GM12878 (cell line): ENCODE data around the gene PRKN. TPM values are rescaled to one million over a fixed set of nuclear protein-coding genes. Genes with fewer than 3 reads are reported as not detected.

Experiments used
- ATAC-seq: fragments of 200-7000 bp; cut with Tn5 transposase; 3 replicates; pipeline ENCODE4 v1.9.1; 2020; ENCODE audit warnings: mild to moderate bottlenecking, moderate library complexity
- BruUV-seq: library from RNA; stranded (reverse); fragments of 400-500 nt; replicated peaks from 2 replicates; lab custom pipeline; 2021; lab: Mats Ljungman, UMichigan
- CTCF ChIA-PET: fragments of 300-600 bp; sonication (Branson Sonifier 250); formaldehyde crosslinking; extraction: SDS; loops from one replicate; lab custom pipeline; 2021; ENCODE audit warnings: inconsistent platforms; lab: Yijun Ruan, JAX
- POLR2A ChIA-PET: fragments of 350-600 bp; formaldehyde crosslinking; extraction: SDS; loops from one replicate; lab custom pipeline; 2021; ENCODE audit warnings: inconsistent platforms; lab: Charles Lee
- RAD21 ChIA-PET: fragments of 300-600 bp; sonication (Branson Sonifier 250); formaldehyde crosslinking; loops from one replicate; lab custom pipeline; 2023; ENCODE audit warnings: antibody characterized with exemption; ENCODE audit not compliant: unreplicated experiment; lab: Charles Lee
- SMC1A ChIA-PET: fragments of 300-600 bp; sonication (Branson Sonifier 250); formaldehyde crosslinking; loops from one replicate; lab custom pipeline; 2023; ENCODE audit not compliant: unreplicated experiment, uncharacterized antibody; lab: Charles Lee
- DNase-seq: peaks from one replicate; pipeline ENCODE4 v3.0.0-alpha.2; 2011; ENCODE audit warnings: low read depth, low spot score
- FAIRE-seq: peaks from 3 replicates; lab custom pipeline; 2011; peaks lifted over from hg19 to GRCh38; lab: Jason Lieb, UNC
- H2AFZ ChIP-seq: 2 replicates; pipeline ENCODE4 v1.6.0; 2011; ENCODE audit warnings: low read depth, low read length, control low read depth; ENCODE audit not compliant: control insufficient read depth
- H3K27ac ChIP-seq: 2 replicates; pipeline ENCODE4 v1.5.1; 2011; ENCODE audit warnings: control low read depth; ENCODE audit not compliant: control insufficient read depth, insufficient read depth
- H3K27me3 ChIP-seq, 2 experiments: replicated peaks in 1 of 2; 2 replicates each; pipeline versions ENCODE4 v1.6.0 to v1.6.1; 2011; ENCODE audit warnings: low read length in 1 of 2; ENCODE audit not compliant: control insufficient read depth in 2 of 2, insufficient read depth in 2 of 2
- H3K36me3 ChIP-seq, 2 experiments: 2 replicates each; pipeline ENCODE4 v1.5.1; 2011; ENCODE audit warnings: low read length in 1 of 2; ENCODE audit not compliant: control insufficient read depth in 2 of 2, insufficient read depth in 2 of 2
- H3K4me1 ChIP-seq: 2 replicates; pipeline ENCODE4 v1.6.1; 2011; ENCODE audit warnings: mild to moderate bottlenecking, low read length, moderate library complexity, mixed read lengths; ENCODE audit not compliant: control insufficient read depth, insufficient read depth
- H3K4me2 ChIP-seq: 2 replicates; pipeline ENCODE4 v1.6.0; 2011; ENCODE audit warnings: control low read depth; ENCODE audit not compliant: control insufficient read depth, insufficient read depth
- H3K4me3 ChIP-seq: fragments of 200-600 bp; sonication (generic); 2 replicates; pipeline ENCODE4 v1.5.1; 2016
- H3K79me2 ChIP-seq: 2 replicates; pipeline ENCODE4 v1.6.0; 2011; ENCODE audit warnings: low read length; ENCODE audit not compliant: control insufficient read depth, insufficient read depth
- H3K9ac ChIP-seq: 2 replicates; pipeline ENCODE4 v1.8.0; 2011; ENCODE audit warnings: low read length, control low read depth, mixed read lengths; ENCODE audit not compliant: control insufficient read depth, insufficient read depth
- H3K9me3 ChIP-seq: replicated peaks from 3 replicates; pipeline ENCODE4 v1.5.1; 2011; ENCODE audit warnings: mild to moderate bottlenecking, low read length; ENCODE audit not compliant: control insufficient read depth, insufficient read depth
- H4K20me1 ChIP-seq: 2 replicates; pipeline ENCODE4 v1.6.0; 2011; ENCODE audit not compliant: control insufficient read depth, insufficient read depth
- CHD1 ChIP-seq: IDR thresholded peaks from 2 replicates; pipeline ENCODE4 v1.6.1; 2012; ENCODE audit warnings: low read depth, low read length, improper control_type of control experiment
- CREM ChIP-seq: IDR thresholded peaks from 2 replicates; pipeline ENCODE4 v1.6.1; 2014; ENCODE audit warnings: antibody characterized with exemption, low read depth
- GATAD2B ChIP-seq: fragments of 450-650 bp; conservative IDR thresholded peaks from 2 replicates; pipeline ENCODE4 v1.6.1; 2017; ENCODE audit warnings: low read depth, mild to moderate bottlenecking, moderate library complexity
- IRF3 ChIP-seq: fragments of 450-650 bp; IDR thresholded peaks from 2 replicates; pipeline ENCODE4 v1.6.1; 2014; ENCODE audit warnings: mild to moderate bottlenecking
- JUNB ChIP-seq: IDR thresholded peaks from 2 replicates; pipeline ENCODE4 v1.6.1; 2016; ENCODE audit warnings: antibody characterized with exemption, mild to moderate bottlenecking
- NRF1 ChIP-seq: conservative IDR thresholded peaks from 2 replicates; pipeline ENCODE4 v1.6.1; 2011; ENCODE audit warnings: mild to moderate bottlenecking, low read depth, low read length, improper control_type of control experiment
- SMAD5 ChIP-seq: IDR thresholded peaks from 2 replicates; pipeline ENCODE4 v1.6.1; 2016; ENCODE audit warnings: antibody characterized with exemption, low read depth
- STAT3 ChIP-seq: IDR thresholded peaks from 2 replicates; pipeline ENCODE4 v1.6.1; 2011; ENCODE audit warnings: low read depth, low read length, improper control_type of control experiment
- USF2 ChIP-seq: IDR thresholded peaks from 2 replicates; pipeline ENCODE4 v1.6.1; 2011; ENCODE audit warnings: low read depth, low read length, improper control_type of control experiment, borderline replicate concordance
- YY1 ChIP-seq: IDR thresholded peaks from 2 replicates; pipeline ENCODE4 v1.6.1; 2011; ENCODE audit warnings: low read depth, mild to moderate bottlenecking, low read length
- ZBTB33 ChIP-seq: fragments of 450-650 bp; IDR thresholded peaks from 2 replicates; pipeline ENCODE4 v1.6.1; 2017; ENCODE audit warnings: mild to moderate bottlenecking
- WGBS: methylation state at CpG from one replicate; pipeline ENCODE4 v1.1.6; 2016; ENCODE audit warnings: low lambda C conversion rate; ENCODE audit not compliant: insufficient replicate concordance, insufficient coverage; ENCODE audit errors: missing lambda C conversion rate; 5-methylcytosine and 5-hydroxymethylcytosine counted together
- in situ Hi-C: fragments of 300-500 bp; cut with MboI; formaldehyde crosslinking; loops from 9 replicates; pipeline ENCODE4 v1.14.3; 2018; ENCODE audit warnings: mixed read lengths
- intact Hi-C: fragments of 100-400 bp; cut with micrococcal nuclease; formaldehyde crosslinking; loops from one replicate; pipeline ENCODE4 v1.14.2; 2022; ENCODE audit not compliant: unreplicated experiment
- polyA plus RNA-seq, 11 experiments: library from polyadenylated mRNA; depleted of rRNA in 4 of 11; unstranded in 6 of 11; stranded (reverse) in 5 of 11; fragments of >200 nt; fragmentation: Nextera tagmentation in 4 of 11; fragmentation: Illumina TruSeq in 1 of 11; extraction: Ambion mirVana in 4 of 11; extraction: Trizol in 1 of 11; gene quantifications; 1 replicate in 1 of 11; 2 replicates in 10 of 11; pipeline versions ENCODE4 v1.2.1 to v1.2.3, GENCODE V29; 2011 to 2016; ENCODE audit warnings: inconsistent platforms in 2 of 11, missing spikeins in 2 of 11, low read depth in 1 of 11
- total RNA-seq, 4 experiments: library from RNA; depleted of rRNA in 3 of 4; stranded (reverse); fragments of >200 nt in 3 of 4; fragmentation: Illumina TruSeq in 1 of 4; extraction: Trizol in 1 of 4; gene quantifications; 2 replicates each; pipeline versions ENCODE4 v1.2.1 to v1.2.3, GENCODE V29; 2013 to 2021

The PRKN gene
- total and polyA plus RNA-seq, 10 of the 15 experiments (the other 5 are each of a cell fraction or from before 2014, with no cell fraction given) = 0.06 to 0.09 TPM; not detected in 8

- TF ChIP-seq ZBTB33 (no peak), JUNB (no peak), YY1 (no peak), IRF3 (no peak), USF2 (no peak), STAT3 (no peak)
Observed at GRCh38 chr6:162313922-162314660, 413.5 kb downstream of the PRKN start (continued).

- ATAC-seq (no peak), FAIRE-seq (no peak), DNase-seq (no peak)
- Histone ChIP-seq H3K4me1 (no peaks in the 10 kb centered on the region), H3K4me2 (no peak overlapping the region), H3K9ac (no peak overlapping the region), H3K79me2 (no peaks in the 10 kb centered on the region), H3K36me3 (no peaks in the 10 kb centered on the region), H3K27me3 (no peaks in the 10 kb centered on the region), H3K4me3 (no peak overlapping the region), H3K27ac (no peak overlapping the region), H2AFZ (no peak overlapping the region), H3K9me3 (no peaks in the 10 kb centered on the region), H4K20me1 (no peaks in the 10 kb centered on the region)
- WGBS = 15% methylated on average over 5 of the region's 5 CpGs
- ChIA-PET POLR2A (no interaction called here), SMC1A (no interaction called here), RAD21 (no interaction called here), CTCF (no interaction called here)
- in situ Hi-C loops (no loop called here), intact Hi-C loops (no loop called here)
- TF ChIP-seq NRF1 (no peak), YY1 (no peak), CREM (no peak), CHD1 (no peak), GATAD2B (no peak), SMAD5 (no peak)
- BruUV-seq = no TSS peak
Observed at GRCh38 chr6:162307865-162308264, 419.7 kb downstream of the PRKN start.
